Fibroblast of lung (primary cell): ENCODE measurements around the gene DR1. TPM values are rescaled to one million over a fixed set of nuclear protein-coding genes. Genes with fewer than 3 reads are reported as not detected.

Experiments
- DNase-seq, 2 donors: peaks; one replicate each; pipeline versions ENCODE4 v3.0.0 to v3.0.0-alpha.2; 2010; ENCODE audit warnings: low read depth in 2 of 2
- H2AFZ ChIP-seq: 2 replicates; pipeline ENCODE4 v1.5.1; 2012; ENCODE audit warnings: low read length, control low read depth, inconsistent platforms
- H3K27ac ChIP-seq: 2 replicates; pipeline ENCODE4 v1.5.1; 2011; ENCODE audit warnings: low read length, control low read depth; ENCODE audit not compliant: insufficient read depth
- H3K27me3 ChIP-seq: 2 replicates; pipeline ENCODE4 v1.5.1; 2011; ENCODE audit warnings: mild to moderate bottlenecking, low read length; ENCODE audit not compliant: control insufficient read depth, insufficient read depth
- H3K36me3 ChIP-seq: 2 replicates; pipeline ENCODE4 v1.5.1; 2011; ENCODE audit warnings: low read length; ENCODE audit not compliant: control insufficient read depth, insufficient read depth
- H3K4me1 ChIP-seq: 2 replicates; pipeline ENCODE4 v1.5.1; 2011; ENCODE audit warnings: low read length; ENCODE audit not compliant: control insufficient read depth, insufficient read depth; ENCODE audit errors: extremely low read depth
- H3K4me2 ChIP-seq: 2 replicates; pipeline ENCODE4 v1.5.1; 2011; ENCODE audit warnings: low read length, control low read depth; ENCODE audit not compliant: insufficient read depth; ENCODE audit errors: extremely low read depth
- H3K4me3 ChIP-seq, 4 experiments: fragments of 200-600 bp in 1 of 4; sonication (generic) in 1 of 4; replicated peaks in 1 of 4; 2 replicates each; pipeline ENCODE4 v1.5.1; 2011 to 2016; ENCODE audit warnings: low read length in 4 of 4, low read depth in 3 of 4, mild to moderate bottlenecking in 3 of 4, control low read depth in 2 of 4, inconsistent platforms in 1 of 4, mixed read lengths in 1 of 4; ENCODE audit not compliant: insufficient read depth in 1 of 4; ENCODE audit errors: control extremely low read depth in 1 of 4
- H3K79me2 ChIP-seq: 2 replicates; pipeline ENCODE4 v1.5.1; 2012; ENCODE audit warnings: mild to moderate bottlenecking, low read length, inconsistent platforms; ENCODE audit not compliant: control insufficient read depth, insufficient read depth
- H3K9ac ChIP-seq: 2 replicates; pipeline ENCODE4 v1.5.1; 2011; ENCODE audit warnings: mild to moderate bottlenecking, low read length, control low read depth; ENCODE audit not compliant: insufficient read depth
- H3K9me3 ChIP-seq: 2 replicates; pipeline ENCODE4 v1.5.1; 2012; ENCODE audit warnings: low read depth, low read length; ENCODE audit not compliant: control insufficient read depth, insufficient read depth
- H4K20me1 ChIP-seq: 2 replicates; pipeline ENCODE4 v1.5.1; 2011; ENCODE audit warnings: low read length; ENCODE audit not compliant: control insufficient read depth, insufficient read depth; ENCODE audit errors: extremely low read depth
- EZH2 ChIP-seq: IDR thresholded peaks from 2 replicates; pipeline ENCODE4 v1.5.1; 2012; ENCODE audit warnings: low read length, control low read depth, mild to moderate bottlenecking; ENCODE audit errors: missing control alignments
- polyA plus RNA-seq, 2 donors: library from polyadenylated mRNA; depleted of rRNA in 1 of 2; stranded (reverse) in 1 of 2; unstranded in 1 of 2; fragments of >200 nt; gene quantifications; 2 replicates each; pipeline ENCODE4 v1.2.1, GENCODE V29; 2011 to 2012; ENCODE audit warnings: missing spikeins in 1 of 2
- total RNA-seq: library from RNA; depleted of rRNA; stranded (reverse); fragments of >200 nt; gene quantifications from 2 replicates; pipeline ENCODE4 v1.2.1, GENCODE V29; 2014
- TF ChIP-seq, protein P1 (sequence below), 2 donors: IDR thresholded peaks in 1 of 2; conservative IDR thresholded peaks in 1 of 2; 1 replicate in 1 of 2; 2 replicates in 1 of 2; pipeline ENCODE4 v1.5.1; 2011 to 2012; ENCODE audit warnings: low read length in 2 of 2, control low read depth in 1 of 2, inconsistent platforms in 1 of 2, low read depth in 1 of 2, mild to moderate bottlenecking in 1 of 2

Gene DR1
- total and polyA plus RNA-seq, 2 donors (not counting 1 experiment from before 2014, with no cell fraction given) = 35.0 to 41.2 TPM

- H2AFZ ChIP-seq = no peak overlapping the region
- no peak for DNase-seq
- H4K20me1 ChIP-seq = no peaks in the 10 kb centered on the region
- no peak overlapping the region for H3K4me3 ChIP-seq
- peaks cover 3% of the 10 kb centered on the region for H3K4me1 ChIP-seq
- no peaks in the 10 kb centered on the region for H3K27me3 ChIP-seq
- H3K36me3 ChIP-seq = peaks cover 6% of the 10 kb centered on the region
- H3K4me2 ChIP-seq = no peak overlapping the region
- no peak overlapping the region for H3K27ac ChIP-seq
- no peaks in the 10 kb centered on the region for H3K9me3 ChIP-seq
- peaks cover 63% of the 10 kb centered on the region for H3K79me2 ChIP-seq
- TF ChIP-seq EZH2 = no peak
- TF ChIP-seq, protein P1, sequence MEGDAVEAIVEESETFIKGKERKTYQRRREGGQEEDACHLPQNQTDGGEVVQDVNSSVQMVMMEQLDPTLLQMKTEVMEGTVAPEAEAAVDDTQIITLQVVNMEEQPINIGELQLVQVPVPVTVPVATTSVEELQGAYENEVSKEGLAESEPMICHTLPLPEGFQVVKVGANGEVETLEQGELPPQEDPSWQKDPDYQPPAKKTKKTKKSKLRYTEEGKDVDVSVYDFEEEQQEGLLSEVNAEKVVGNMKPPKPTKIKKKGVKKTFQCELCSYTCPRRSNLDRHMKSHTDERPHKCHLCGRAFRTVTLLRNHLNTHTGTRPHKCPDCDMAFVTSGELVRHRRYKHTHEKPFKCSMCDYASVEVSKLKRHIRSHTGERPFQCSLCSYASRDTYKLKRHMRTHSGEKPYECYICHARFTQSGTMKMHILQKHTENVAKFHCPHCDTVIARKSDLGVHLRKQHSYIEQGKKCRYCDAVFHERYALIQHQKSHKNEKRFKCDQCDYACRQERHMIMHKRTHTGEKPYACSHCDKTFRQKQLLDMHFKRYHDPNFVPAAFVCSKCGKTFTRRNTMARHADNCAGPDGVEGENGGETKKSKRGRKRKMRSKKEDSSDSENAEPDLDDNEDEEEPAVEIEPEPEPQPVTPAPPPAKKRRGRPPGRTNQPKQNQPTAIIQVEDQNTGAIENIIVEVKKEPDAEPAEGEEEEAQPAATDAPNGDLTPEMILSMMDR (conservative IDR thresholded peaks at IDR 0.05 in 1 of 2, IDR thresholded peaks at IDR 0.05 in 1 of 2; ENCODE audit: low read depth in 1 of 2, low read length in 2 of 2) = no peak
- no peak overlapping the region for H3K9ac ChIP-seq
These were observed 11.5 kb downstream of the DR1 start for GRCh38 chr1:93357242-93357641.

GRCh38 chr1:93358293-93358692 lies 12.6 kb downstream of the DR1 start:
- H3K9ac ChIP-seq = no peak overlapping the region
- TF ChIP-seq, protein P1 (conservative IDR thresholded peaks at IDR 0.05 in 1 of 2, IDR thresholded peaks at IDR 0.05 in 1 of 2; ENCODE audit: low read depth in 1 of 2, low read length in 2 of 2) = no peak
- H2AFZ ChIP-seq = no peak overlapping the region
- peaks cover 6% of the 10 kb centered on the region for H3K36me3 ChIP-seq
- no peak overlapping the region for H3K27ac ChIP-seq
- DNase-seq = no peak
- no peaks in the 10 kb centered on the region for H3K9me3 ChIP-seq
- no peaks in the 10 kb centered on the region for H3K4me1 ChIP-seq
- H3K79me2 ChIP-seq = peaks cover 54% of the 10 kb centered on the region
- H3K27me3 ChIP-seq = no peaks in the 10 kb centered on the region
- H3K4me2 ChIP-seq = no peak overlapping the region
- H3K4me3 ChIP-seq = no peak overlapping the region
- no peaks in the 10 kb centered on the region for H4K20me1 ChIP-seq

DNA sequence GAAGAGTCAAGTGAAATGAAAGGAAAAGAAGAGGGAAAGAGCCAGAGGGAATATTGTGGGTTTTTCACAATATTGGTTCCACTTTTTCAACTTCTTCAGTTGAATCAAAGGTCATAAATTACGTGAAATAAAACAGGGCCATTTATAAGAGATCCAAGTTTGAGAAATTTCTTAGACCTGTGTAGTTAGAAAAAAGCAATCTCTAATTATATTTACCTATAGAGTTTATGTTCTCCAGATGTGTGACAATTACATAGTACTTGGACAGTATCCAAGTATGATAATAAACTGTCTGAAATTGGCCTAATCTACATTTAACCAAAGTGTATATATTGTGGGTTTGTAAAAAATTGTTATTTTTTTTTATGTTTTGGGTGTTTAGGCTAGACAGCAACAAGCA lies 14.4 kb downstream of the DR1 start:
- Histone ChIP-seq H3K4me1 (no peaks in the 10 kb centered on the region), H3K4me3 (no peak overlapping the region), H3K9ac (no peak overlapping the region), H3K27ac (no peak overlapping the region), H3K36me3 (peaks cover 6% of the 10 kb centered on the region), H2AFZ (no peak overlapping the region), H3K9me3 (no peaks in the 10 kb centered on the region), H3K27me3 (no peaks in the 10 kb centered on the region), H3K79me2 (peaks cover 44% of the 10 kb centered on the region), H3K4me2 (no peak overlapping the region), H4K20me1 (no peaks in the 10 kb centered on the region)
- no peak for TF ChIP-seq EZH2
- TF ChIP-seq, protein P1 (conservative IDR thresholded peaks at IDR 0.05 in 1 of 2, IDR thresholded peaks at IDR 0.05 in 1 of 2; ENCODE audit: low read depth in 1 of 2, low read length in 2 of 2) = no peak
- no peak for DNase-seq
